Choroid plexus epithelial cell (primary cell): ENCODE results near the gene SH2D3C.

Experiments used
- DNase-seq: peaks from one replicate; pipeline ENCODE4 v3.0.0-alpha.2; 2010; ENCODE audit warnings: low read depth
- H3K4me3 ChIP-seq: 2 replicates; pipeline ENCODE4 v1.5.1; 2011; ENCODE audit warnings: low read depth, mild to moderate bottlenecking, control low read depth, low read length, moderate library complexity
- TF ChIP-seq, protein P1 (sequence below): conservative IDR thresholded peaks from 2 replicates; pipeline ENCODE4 v1.5.1; 2011; ENCODE audit warnings: low read depth, mild to moderate bottlenecking, control low read depth, inconsistent platforms, low read length, moderate library complexity

The SH2D3C gene

GRCh38 chr9:127694890-127695720, 83.4 kb downstream of the SH2D3C start:
- DNase-seq: peak; percentile 23
- H3K4me3 ChIP-seq: no peak overlapping the region
- TF ChIP-seq, protein P1, sequence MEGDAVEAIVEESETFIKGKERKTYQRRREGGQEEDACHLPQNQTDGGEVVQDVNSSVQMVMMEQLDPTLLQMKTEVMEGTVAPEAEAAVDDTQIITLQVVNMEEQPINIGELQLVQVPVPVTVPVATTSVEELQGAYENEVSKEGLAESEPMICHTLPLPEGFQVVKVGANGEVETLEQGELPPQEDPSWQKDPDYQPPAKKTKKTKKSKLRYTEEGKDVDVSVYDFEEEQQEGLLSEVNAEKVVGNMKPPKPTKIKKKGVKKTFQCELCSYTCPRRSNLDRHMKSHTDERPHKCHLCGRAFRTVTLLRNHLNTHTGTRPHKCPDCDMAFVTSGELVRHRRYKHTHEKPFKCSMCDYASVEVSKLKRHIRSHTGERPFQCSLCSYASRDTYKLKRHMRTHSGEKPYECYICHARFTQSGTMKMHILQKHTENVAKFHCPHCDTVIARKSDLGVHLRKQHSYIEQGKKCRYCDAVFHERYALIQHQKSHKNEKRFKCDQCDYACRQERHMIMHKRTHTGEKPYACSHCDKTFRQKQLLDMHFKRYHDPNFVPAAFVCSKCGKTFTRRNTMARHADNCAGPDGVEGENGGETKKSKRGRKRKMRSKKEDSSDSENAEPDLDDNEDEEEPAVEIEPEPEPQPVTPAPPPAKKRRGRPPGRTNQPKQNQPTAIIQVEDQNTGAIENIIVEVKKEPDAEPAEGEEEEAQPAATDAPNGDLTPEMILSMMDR: no peak

GRCh38 chr9:127693697-127694096, 84.8 kb downstream of the SH2D3C start:
- TF ChIP-seq, protein P1: no peak
- no peak for DNase-seq
- no peak overlapping the region for H3K4me3 ChIP-seq

- DNase-seq: no peak
- TF ChIP-seq, protein P1: no peak
Observed at GRCh38 chr9:127693143-127693542, 85.3 kb downstream of the SH2D3C start.

GRCh38 chr9:127692071-127692470, 86.4 kb downstream of the SH2D3C start:
- TF ChIP-seq, protein P1: no peak
- DNase-seq: no peak
- H3K4me3 ChIP-seq: no peak overlapping the region

More at GRCh38 chr9:127693143-127693542, 85.3 kb downstream of the SH2D3C start:
- H3K4me3 ChIP-seq: no peak overlapping the region

GRCh38 chr9:127690735-127691134, 87.7 kb downstream of the SH2D3C start:
- DNase-seq: no peak
- H3K4me3 ChIP-seq: no peak overlapping the region
- TF ChIP-seq, protein P1: no peak

DNA sequence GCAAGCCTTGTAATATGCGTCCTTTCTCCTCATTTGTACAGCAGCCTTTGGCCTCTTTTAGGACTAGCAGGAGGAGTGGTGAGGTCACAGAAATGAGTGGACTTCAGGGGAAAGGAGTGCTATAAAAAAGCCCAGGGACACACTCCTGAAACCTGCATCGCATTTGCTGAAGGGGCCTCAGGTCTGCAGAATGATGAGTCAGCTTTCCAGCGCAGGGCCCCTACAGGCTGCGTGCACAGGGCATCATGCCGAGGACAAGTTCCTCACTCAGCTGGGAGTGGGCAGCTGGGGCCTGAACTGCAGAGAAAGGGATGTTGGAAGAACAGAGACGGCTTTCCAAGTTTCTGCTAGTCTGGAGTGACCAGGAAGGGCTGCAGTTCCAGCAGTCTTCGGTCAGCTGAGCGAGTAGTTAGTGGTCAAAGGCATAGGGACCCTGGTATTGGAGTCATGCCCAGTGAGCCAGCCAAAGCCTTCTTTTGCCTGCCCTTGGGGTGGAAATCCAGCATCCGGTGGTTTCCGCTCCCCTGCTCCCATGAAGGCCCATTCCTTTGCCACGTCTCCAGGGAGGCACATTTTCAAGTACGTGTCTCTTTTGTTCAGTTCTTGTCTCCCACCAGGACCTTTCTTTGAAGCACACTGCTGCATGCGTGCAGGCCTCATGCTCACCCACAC, 89.0 kb downstream of the SH2D3C start:
- TF ChIP-seq, protein P1: no peak
- no peak for DNase-seq
- H3K4me3 ChIP-seq: no peak overlapping the region
